Measurements from ENCODE around the gene PPP6R3. TPM values are rescaled to one million over a fixed set of nuclear protein-coding genes. Genes with fewer than 3 reads are reported as not detected.

Gene PPP6R3
- total RNA-seq, 2 experiments from 2014 or later: 95.4 to 103 TPM

DNA sequence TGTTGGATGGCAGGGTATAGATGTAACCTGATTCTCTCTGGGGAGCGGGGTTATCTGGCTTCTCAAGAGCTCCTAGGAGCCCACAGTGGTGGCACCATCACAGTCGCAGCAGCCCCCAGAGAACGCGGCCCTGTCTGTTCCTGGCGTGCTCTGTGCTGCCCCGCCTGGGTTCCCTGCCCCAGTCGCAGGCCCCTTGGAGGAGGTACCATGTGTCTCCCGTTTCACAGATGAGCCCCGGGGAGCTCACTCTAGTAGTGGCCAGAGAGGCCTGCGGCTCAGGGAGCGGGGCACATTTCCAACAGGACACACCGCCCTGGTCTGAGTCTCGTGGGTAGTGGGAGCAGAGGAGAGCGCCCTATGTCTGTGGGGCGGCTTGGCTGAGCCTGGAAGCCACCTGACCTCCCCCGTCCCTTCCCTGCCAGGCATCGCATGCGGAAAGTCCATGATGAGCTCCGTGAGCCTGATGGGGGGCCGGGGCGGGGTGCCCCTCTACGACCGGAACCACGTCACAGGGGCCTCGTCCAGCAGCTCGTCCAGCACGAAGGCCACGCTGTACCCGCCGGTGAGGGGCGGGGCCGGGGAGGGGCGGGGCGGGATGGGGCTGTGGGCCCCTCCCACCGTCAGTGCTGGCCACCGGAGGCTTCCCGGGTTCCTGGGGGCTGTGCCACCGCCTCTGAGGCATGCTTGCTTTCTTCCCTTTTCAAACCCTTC, 21.0 kb upstream of the PPP6R3 start:
- CTCF ChIA-PET: no interaction called here
- ATAC-seq: no peak
- TF ChIP-seq CTCF (IDR thresholded peaks at IDR 0.05): no peak

GRCh38 chr11:68440224-68440623, 20.3 kb upstream of the PPP6R3 start:
- no peaks in the 10 kb centered on the region for H3K9me3 Mint-ChIP-seq
- intact Hi-C loops (cut with micrococcal nuclease): loop anchor here (10.0 kb wide), 1 partner anchor 185 kb away; no protein-coding TSS in a partner anchor
- peaks cover 4% of the 10 kb centered on the region for H3K4me1 Mint-ChIP-seq (ENCODE audit: low read depth)
- H3K27ac Mint-ChIP-seq: no peak overlapping the region
- ATAC-seq (no peak), DNase-seq (no peak)
- TF ChIP-seq CTCF (IDR thresholded peaks at IDR 0.05): no peak
- peaks cover 2% of the 10 kb centered on the region for H3K36me3 Mint-ChIP-seq (ENCODE audit: low read depth)
- H3K4me3 Mint-ChIP-seq: no peak overlapping the region
- H3K27me3 Mint-ChIP-seq: no peaks in the 10 kb centered on the region
- CTCF ChIA-PET: no interaction called here
- POLR2A ChIA-PET: no interaction called here

More for the DNA sequence above, 21.0 kb upstream of the PPP6R3 start:
- H3K4me1 Mint-ChIP-seq (ENCODE audit: low read depth): peaks cover 4% of the 10 kb centered on the region
- no peak for DNase-seq
- H3K9me3 Mint-ChIP-seq: no peaks in the 10 kb centered on the region
- intact Hi-C loops (cut with micrococcal nuclease): loop anchor here (10.0 kb wide), 1 partner anchor 185 kb away; no protein-coding TSS in a partner anchor
- POLR2A ChIA-PET: interaction anchor here (0.6 kb wide), 1 partner anchor 25 kb away, joined by 3 read pairs; no protein-coding TSS in a partner anchor
- no peak overlapping the region for H3K4me3 Mint-ChIP-seq
- no peak overlapping the region for H3K27ac Mint-ChIP-seq
- peaks cover 2% of the 10 kb centered on the region for H3K36me3 Mint-ChIP-seq (ENCODE audit: low read depth)
- no peaks in the 10 kb centered on the region for H3K27me3 Mint-ChIP-seq

DNA sequence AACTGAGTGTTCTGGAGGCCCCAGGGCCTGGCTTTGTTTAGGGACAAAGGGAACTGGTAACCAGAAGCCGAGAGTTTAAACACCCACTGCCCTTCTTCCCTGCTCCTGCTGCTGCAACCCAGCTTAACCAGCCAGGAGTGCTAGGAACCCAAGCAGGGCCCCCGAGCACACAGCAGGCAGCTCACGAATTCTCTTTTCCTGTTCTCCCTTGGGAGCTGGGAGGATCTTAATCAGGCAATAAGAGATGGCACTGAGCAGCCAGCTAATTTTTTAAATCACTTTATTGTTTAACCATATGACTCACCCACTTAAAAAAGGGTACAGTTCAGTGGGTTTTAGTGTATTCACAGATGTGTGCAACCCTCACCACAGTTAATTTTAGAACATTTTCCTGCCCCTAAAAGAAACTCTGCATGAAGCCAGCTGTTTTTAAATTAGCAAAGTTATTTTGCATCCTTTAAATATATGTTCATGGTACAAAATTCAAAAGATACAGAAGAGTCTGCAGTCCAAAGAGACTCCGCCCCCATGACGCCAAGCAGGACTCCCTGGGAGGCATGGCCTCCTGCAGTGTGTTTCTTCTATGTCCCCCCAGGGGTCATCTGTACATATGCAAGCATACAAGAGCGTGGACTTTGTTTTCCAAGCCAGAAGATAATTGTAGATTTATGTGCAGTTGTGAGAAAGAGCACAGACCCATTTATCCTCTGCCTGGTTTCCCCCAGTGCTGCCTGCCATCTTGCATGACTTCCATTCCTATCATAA, 18.9 kb upstream of the PPP6R3 start:
- Mint-ChIP-seq H3K9me3 (no peaks in the 10 kb centered on the region), H3K4me3 (no peak overlapping the region), H3K27me3 (no peaks in the 10 kb centered on the region), H3K27ac (no peak overlapping the region), H3K4me1 (ENCODE audit: low read depth) (peaks cover 4% of the 10 kb centered on the region), H3K36me3 (ENCODE audit: low read depth) (peaks cover 2% of the 10 kb centered on the region)
- DNase-seq: no peak
- CTCF ChIA-PET: no interaction called here
- ATAC-seq: no peak
- intact Hi-C loops (cut with micrococcal nuclease): loop anchor here (10.0 kb wide), 1 partner anchor 187 kb away; no protein-coding TSS in a partner anchor
- POLR2A ChIA-PET: no interaction called here
- no peak for TF ChIP-seq CTCF (IDR thresholded peaks at IDR 0.05)

DNA sequence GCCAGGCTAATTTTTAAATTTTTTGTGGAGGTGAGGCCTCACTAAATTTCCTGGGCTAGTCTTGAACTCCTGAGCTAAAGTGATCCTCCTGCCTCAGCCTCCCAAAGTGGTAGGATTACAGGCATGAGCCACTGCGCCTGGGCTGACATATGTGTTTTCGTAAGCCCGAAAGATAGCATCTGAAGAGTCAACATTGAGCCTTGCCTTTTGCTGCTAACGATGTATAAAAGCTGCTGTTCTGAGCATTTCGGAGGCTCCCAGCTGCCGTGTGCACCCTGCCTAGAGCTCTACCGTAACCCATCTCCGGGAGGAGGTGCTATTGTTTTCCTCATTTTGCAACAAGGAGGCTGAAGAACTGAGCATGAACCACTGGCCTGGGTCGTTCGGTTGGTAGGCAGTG, 18.1 kb upstream of the PPP6R3 start:
- no peak for DNase-seq
- intact Hi-C loops (cut with micrococcal nuclease): loop anchor here (10.0 kb wide), 1 partner anchor 188 kb away; no protein-coding TSS in a partner anchor

More for the DNA sequence above, 18.1 kb upstream of the PPP6R3 start:
- peaks cover 3% of the 10 kb centered on the region for H3K36me3 Mint-ChIP-seq (ENCODE audit: low read depth)
- no peaks in the 10 kb centered on the region for H3K27me3 Mint-ChIP-seq
- no peak for ATAC-seq
- no peak for TF ChIP-seq CTCF (IDR thresholded peaks at IDR 0.05)
- H3K4me1 Mint-ChIP-seq (ENCODE audit: low read depth): peaks cover 3% of the 10 kb centered on the region
- ChIA-PET POLR2A (no interaction called here), CTCF (no interaction called here)
- no peak overlapping the region for H3K27ac Mint-ChIP-seq
- no peak overlapping the region for H3K4me3 Mint-ChIP-seq
- H3K9me3 Mint-ChIP-seq: no peaks in the 10 kb centered on the region

All from activated CD8-positive, alpha-beta T cell treated with anti-CD3 and anti-CD28 coated beads for 36 hours (primary cell).